KMS-11 (cell line): ENCODE measurements around the gene SEMA5A.

Source experiments
- H2AFZ ChIP-seq: fragments of 200-600 bp; sonication (generic); 2 replicates; pipeline ENCODE4 v1.6.1; 2016; ENCODE audit warnings: antibody characterized with exemption, mixed run types, low read depth
- H3K27ac ChIP-seq: fragments of 200-600 bp; sonication (generic); 2 replicates; pipeline ENCODE4 v1.6.1; 2016; ENCODE audit warnings: mild to moderate bottlenecking, mixed run types
- H3K27me3 ChIP-seq: fragments of 200-600 bp; sonication (generic); 2 replicates; pipeline ENCODE4 v1.6.1; 2017; ENCODE audit warnings: mild to moderate bottlenecking, low read depth, mixed run types, moderate library complexity; ENCODE audit not compliant: insufficient read depth
- H3K36me3 ChIP-seq: fragments of 200-600 bp; sonication (generic); 2 replicates; pipeline ENCODE4 v1.6.1; 2017; ENCODE audit warnings: mild to moderate bottlenecking, mixed run types; ENCODE audit not compliant: insufficient read depth
- H3K4me1 ChIP-seq: fragments of 200-600 bp; sonication (generic); 2 replicates; pipeline ENCODE4 v1.6.1; 2016; ENCODE audit warnings: mild to moderate bottlenecking, low read depth, mixed run types; ENCODE audit not compliant: poor library complexity, severe bottlenecking
- H3K4me2 ChIP-seq: fragments of 200-600 bp; sonication (generic); 2 replicates; pipeline ENCODE4 v1.7.0; 2016; ENCODE audit warnings: mild to moderate bottlenecking, mixed run types
- H3K4me3 ChIP-seq: fragments of 200-600 bp; sonication (generic); IDR thresholded peaks from 2 replicates; pipeline ENCODE4 v1.6.1; 2017; ENCODE audit warnings: low read depth, low read length, mixed read lengths; ENCODE audit not compliant: insufficient read depth
- H3K79me2 ChIP-seq: fragments of 200-600 bp; sonication (generic); 2 replicates; pipeline ENCODE4 v1.6.1; 2016; ENCODE audit warnings: low read depth, mixed run types; ENCODE audit not compliant: insufficient read depth
- H3K9ac ChIP-seq: fragments of 200-600 bp; sonication (generic); 2 replicates; pipeline ENCODE4 v1.6.1; 2016; ENCODE audit warnings: mild to moderate bottlenecking, mixed run types
- H4K20me1 ChIP-seq: fragments of 200-600 bp; sonication (generic); 2 replicates; pipeline ENCODE4 v1.6.1; 2016; ENCODE audit warnings: mild to moderate bottlenecking, mixed run types; ENCODE audit not compliant: insufficient read depth
- CTCF ChIP-seq: fragments of 200-600 bp; sonication (generic); conservative IDR thresholded peaks from 2 replicates; pipeline ENCODE4 v1.6.1; 2017; ENCODE audit warnings: low read depth, mild to moderate bottlenecking, antibody characterized with exemption, low read length, moderate library complexity, mixed read lengths

Gene SEMA5A

GRCh38 chr5:9482381-9482780 lies 63.5 kb downstream of the SEMA5A start:
- H3K27ac ChIP-seq: no peak overlapping the region
- H3K79me2 ChIP-seq: no peaks in the 10 kb centered on the region
- H3K4me3 ChIP-seq: no peak overlapping the region
- no peaks in the 10 kb centered on the region for H3K36me3 ChIP-seq
- no peak for TF ChIP-seq CTCF
- H4K20me1 ChIP-seq: no peaks in the 10 kb centered on the region
- H3K9ac ChIP-seq: no peak overlapping the region
- no peaks in the 10 kb centered on the region for H3K27me3 ChIP-seq
- no peak overlapping the region for H2AFZ ChIP-seq
- H3K4me1 ChIP-seq: no peaks in the 10 kb centered on the region
- no peak overlapping the region for H3K4me2 ChIP-seq

- no peaks in the 10 kb centered on the region for H3K36me3 ChIP-seq
- H3K79me2 ChIP-seq: no peaks in the 10 kb centered on the region
- H3K4me2 ChIP-seq: no peak overlapping the region
- H2AFZ ChIP-seq: no peak overlapping the region
- H3K4me1 ChIP-seq: no peaks in the 10 kb centered on the region
- no peaks in the 10 kb centered on the region for H4K20me1 ChIP-seq
- no peaks in the 10 kb centered on the region for H3K27me3 ChIP-seq
- no peak overlapping the region for H3K27ac ChIP-seq
- no peak for TF ChIP-seq CTCF
- H3K9ac ChIP-seq: no peak overlapping the region
- no peak overlapping the region for H3K4me3 ChIP-seq
Measured at GRCh38 chr5:9480499-9480898, 65.4 kb downstream of the SEMA5A start.

GRCh38 chr5:9479990-9480389 lies 65.9 kb downstream of the SEMA5A start:
- Histone ChIP-seq H3K36me3 (no peaks in the 10 kb centered on the region), H4K20me1 (no peaks in the 10 kb centered on the region), H3K4me1 (no peaks in the 10 kb centered on the region), H2AFZ (no peak overlapping the region), H3K27me3 (no peaks in the 10 kb centered on the region), H3K79me2 (no peaks in the 10 kb centered on the region), H3K27ac (no peak overlapping the region), H3K9ac (no peak overlapping the region), H3K4me3 (no peak overlapping the region), H3K4me2 (no peak overlapping the region)
- no peak for TF ChIP-seq CTCF

GRCh38 chr5:9479361-9479760 lies 66.5 kb downstream of the SEMA5A start:
- H3K27ac ChIP-seq: no peak overlapping the region
- H3K9ac ChIP-seq: no peak overlapping the region
- no peak overlapping the region for H3K4me2 ChIP-seq
- no peaks in the 10 kb centered on the region for H3K36me3 ChIP-seq
- H3K4me3 ChIP-seq: no peak overlapping the region
- no peaks in the 10 kb centered on the region for H3K79me2 ChIP-seq
- H3K4me1 ChIP-seq: no peaks in the 10 kb centered on the region
- H4K20me1 ChIP-seq: no peaks in the 10 kb centered on the region
- TF ChIP-seq CTCF: no peak
- no peak overlapping the region for H2AFZ ChIP-seq
- H3K27me3 ChIP-seq: no peaks in the 10 kb centered on the region

DNA sequence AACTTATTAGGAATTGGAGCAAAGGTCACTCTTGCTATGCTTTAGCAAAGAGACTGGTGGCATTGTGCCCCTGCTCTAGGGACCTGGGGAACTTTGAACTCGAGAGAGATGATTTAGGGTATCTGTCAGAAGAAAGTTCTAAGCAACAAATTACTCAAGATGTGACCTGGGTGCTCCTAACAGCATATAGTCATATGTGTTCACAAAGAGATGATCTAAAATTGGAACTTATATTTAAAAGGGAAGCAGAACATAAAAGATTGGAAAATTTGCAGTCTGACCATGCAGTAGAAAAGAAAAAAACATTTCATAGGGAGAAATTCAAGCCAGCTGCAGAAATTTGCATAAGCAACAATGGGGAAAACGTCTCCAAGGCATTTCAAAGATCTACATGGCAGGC lies 68.3 kb downstream of the SEMA5A start:
- Histone ChIP-seq H3K36me3 (no peaks in the 10 kb centered on the region), H3K27me3 (no peaks in the 10 kb centered on the region), H3K79me2 (no peaks in the 10 kb centered on the region), H2AFZ (no peak overlapping the region), H3K4me1 (no peaks in the 10 kb centered on the region), H3K4me3 (no peak overlapping the region), H3K4me2 (no peak overlapping the region), H3K27ac (no peak overlapping the region), H4K20me1 (no peaks in the 10 kb centered on the region), H3K9ac (no peak overlapping the region)
- no peak for TF ChIP-seq CTCF
